CD4-positive, alpha-beta T cell treated with Interleukin-15 for 1 hour (primary cell): ENCODE measurements around the gene VN1R5.

ENCODE experiments used
- DNase-seq: peaks from one replicate; pipeline ENCODE4 v3.0.0-alpha.2; 2020

The VN1R5 gene

DNA sequence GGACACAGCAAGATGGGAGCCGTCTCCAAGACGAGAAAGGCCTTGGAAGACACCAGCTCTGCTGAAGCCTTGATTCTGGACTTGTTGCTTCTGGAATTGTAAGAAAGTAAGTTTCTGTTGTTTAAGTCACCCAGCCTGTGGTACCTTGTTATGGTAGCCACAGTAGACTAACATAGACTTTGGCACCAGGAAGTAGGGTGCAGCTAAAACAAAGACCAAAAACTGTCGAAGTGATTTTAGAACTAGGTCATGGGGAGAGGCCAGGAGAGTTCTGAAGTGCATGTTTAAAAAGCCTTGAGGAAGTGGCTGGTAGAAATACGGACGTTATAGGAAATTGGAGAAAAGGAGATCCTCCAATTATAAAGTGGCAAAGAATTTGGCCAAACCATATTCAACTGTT lies 47.3 kb downstream of the VN1R5 start:
- DNase-seq = no peak

DNA sequence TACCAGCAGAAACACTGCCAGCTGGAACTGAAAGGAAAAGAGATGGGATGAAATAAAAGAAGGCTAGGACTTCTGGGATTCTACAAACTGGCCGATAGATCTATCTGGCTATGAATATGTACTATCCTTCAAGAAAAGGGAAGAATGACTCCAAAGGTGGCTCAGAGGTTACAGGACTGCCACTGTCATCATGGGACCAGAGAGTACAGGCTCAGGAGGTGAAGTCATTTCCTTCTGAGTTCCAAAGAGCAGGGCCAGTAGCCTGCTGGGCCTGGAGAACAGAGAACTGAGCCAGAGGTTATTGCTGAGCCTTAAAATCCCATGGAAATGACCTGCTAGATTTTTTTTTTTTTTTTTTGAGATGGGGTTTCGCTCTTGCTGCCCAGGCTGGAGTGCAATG lies 48.2 kb downstream of the VN1R5 start:
- no peak for DNase-seq
